Measurements from ENCODE around the gene ANKRD35. TPM values are rescaled to one million over a fixed set of nuclear protein-coding genes. Genes with fewer than 3 reads are reported as not detected.

ANKRD35 gene
- total and polyA plus RNA-seq, 9 of the 15 experiments (the other 6 are each of a cell fraction or from before 2014, with no cell fraction given): 0.07 to 0.14 (median 0.07) TPM; not detected in 5

DNA sequence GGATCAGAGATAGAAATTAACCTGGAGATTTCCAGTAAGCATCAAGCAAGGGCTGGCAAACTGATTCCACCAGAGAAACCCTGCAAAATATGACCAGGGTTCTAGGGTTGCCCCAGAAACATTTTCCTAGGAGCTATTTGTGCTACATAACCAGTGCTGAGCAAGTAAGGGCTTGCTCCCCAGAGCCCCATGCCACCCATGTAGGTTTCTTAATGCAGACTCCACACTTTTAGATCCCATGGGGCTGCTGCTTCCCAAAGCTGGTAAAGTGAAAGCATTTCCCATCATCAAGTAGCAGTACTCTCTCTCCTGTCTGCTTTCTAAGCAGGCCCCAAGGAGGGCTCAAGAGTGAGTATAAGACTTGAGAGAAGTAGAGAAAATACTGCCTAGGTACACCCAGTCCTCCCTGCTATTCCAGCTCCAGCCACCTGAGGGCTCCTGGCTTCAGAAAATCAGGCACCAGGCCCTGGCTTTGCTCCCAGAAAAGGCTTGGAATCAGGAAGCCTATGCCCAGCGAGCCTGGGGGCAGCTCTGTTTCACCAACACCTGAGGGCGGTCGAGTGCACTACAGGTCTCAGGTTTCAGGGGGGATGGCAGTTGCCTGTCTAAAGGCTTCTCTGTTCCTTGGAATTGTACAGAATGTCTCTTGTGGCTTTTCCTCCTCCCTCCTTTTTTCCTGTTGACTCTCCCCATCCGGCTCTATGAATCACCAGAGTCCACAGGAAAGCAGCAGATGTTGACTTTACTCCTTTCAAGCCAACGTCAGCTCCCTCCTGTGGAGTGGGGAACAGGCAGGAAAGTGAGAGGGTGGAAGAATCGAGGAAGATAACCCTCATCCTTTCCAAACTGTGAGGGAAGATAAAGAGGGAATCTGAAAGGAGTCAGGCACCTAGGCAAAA is 6.2 kb upstream of the ANKRD35 start (continued):
- TF ChIP-seq, protein P1, sequence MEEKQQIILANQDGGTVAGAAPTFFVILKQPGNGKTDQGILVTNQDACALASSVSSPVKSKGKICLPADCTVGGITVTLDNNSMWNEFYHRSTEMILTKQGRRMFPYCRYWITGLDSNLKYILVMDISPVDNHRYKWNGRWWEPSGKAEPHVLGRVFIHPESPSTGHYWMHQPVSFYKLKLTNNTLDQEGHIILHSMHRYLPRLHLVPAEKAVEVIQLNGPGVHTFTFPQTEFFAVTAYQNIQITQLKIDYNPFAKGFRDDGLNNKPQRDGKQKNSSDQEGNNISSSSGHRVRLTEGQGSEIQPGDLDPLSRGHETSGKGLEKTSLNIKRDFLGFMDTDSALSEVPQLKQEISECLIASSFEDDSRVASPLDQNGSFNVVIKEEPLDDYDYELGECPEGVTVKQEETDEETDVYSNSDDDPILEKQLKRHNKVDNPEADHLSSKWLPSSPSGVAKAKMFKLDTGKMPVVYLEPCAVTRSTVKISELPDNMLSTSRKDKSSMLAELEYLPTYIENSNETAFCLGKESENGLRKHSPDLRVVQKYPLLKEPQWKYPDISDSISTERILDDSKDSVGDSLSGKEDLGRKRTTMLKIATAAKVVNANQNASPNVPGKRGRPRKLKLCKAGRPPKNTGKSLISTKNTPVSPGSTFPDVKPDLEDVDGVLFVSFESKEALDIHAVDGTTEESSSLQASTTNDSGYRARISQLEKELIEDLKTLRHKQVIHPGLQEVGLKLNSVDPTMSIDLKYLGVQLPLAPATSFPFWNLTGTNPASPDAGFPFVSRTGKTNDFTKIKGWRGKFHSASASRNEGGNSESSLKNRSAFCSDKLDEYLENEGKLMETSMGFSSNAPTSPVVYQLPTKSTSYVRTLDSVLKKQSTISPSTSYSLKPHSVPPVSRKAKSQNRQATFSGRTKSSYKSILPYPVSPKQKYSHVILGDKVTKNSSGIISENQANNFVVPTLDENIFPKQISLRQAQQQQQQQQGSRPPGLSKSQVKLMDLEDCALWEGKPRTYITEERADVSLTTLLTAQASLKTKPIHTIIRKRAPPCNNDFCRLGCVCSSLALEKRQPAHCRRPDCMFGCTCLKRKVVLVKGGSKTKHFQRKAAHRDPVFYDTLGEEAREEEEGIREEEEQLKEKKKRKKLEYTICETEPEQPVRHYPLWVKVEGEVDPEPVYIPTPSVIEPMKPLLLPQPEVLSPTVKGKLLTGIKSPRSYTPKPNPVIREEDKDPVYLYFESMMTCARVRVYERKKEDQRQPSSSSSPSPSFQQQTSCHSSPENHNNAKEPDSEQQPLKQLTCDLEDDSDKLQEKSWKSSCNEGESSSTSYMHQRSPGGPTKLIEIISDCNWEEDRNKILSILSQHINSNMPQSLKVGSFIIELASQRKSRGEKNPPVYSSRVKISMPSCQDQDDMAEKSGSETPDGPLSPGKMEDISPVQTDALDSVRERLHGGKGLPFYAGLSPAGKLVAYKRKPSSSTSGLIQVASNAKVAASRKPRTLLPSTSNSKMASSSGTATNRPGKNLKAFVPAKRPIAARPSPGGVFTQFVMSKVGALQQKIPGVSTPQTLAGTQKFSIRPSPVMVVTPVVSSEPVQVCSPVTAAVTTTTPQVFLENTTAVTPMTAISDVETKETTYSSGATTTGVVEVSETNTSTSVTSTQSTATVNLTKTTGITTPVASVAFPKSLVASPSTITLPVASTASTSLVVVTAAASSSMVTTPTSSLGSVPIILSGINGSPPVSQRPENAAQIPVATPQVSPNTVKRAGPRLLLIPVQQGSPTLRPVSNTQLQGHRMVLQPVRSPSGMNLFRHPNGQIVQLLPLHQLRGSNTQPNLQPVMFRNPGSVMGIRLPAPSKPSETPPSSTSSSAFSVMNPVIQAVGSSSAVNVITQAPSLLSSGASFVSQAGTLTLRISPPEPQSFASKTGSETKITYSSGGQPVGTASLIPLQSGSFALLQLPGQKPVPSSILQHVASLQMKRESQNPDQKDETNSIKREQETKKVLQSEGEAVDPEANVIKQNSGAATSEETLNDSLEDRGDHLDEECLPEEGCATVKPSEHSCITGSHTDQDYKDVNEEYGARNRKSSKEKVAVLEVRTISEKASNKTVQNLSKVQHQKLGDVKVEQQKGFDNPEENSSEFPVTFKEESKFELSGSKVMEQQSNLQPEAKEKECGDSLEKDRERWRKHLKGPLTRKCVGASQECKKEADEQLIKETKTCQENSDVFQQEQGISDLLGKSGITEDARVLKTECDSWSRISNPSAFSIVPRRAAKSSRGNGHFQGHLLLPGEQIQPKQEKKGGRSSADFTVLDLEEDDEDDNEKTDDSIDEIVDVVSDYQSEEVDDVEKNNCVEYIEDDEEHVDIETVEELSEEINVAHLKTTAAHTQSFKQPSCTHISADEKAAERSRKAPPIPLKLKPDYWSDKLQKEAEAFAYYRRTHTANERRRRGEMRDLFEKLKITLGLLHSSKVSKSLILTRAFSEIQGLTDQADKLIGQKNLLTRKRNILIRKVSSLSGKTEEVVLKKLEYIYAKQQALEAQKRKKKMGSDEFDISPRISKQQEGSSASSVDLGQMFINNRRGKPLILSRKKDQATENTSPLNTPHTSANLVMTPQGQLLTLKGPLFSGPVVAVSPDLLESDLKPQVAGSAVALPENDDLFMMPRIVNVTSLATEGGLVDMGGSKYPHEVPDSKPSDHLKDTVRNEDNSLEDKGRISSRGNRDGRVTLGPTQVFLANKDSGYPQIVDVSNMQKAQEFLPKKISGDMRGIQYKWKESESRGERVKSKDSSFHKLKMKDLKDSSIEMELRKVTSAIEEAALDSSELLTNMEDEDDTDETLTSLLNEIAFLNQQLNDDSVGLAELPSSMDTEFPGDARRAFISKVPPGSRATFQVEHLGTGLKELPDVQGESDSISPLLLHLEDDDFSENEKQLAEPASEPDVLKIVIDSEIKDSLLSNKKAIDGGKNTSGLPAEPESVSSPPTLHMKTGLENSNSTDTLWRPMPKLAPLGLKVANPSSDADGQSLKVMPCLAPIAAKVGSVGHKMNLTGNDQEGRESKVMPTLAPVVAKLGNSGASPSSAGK (IDR thresholded peaks at IDR 0.05): no peak
- TF ChIP-seq KLF16 (IDR thresholded peaks at IDR 0.05) (peak; percentile 63; the same call in 1 of the 2 replicates), TCFL5 (CRISPR knock-in tag; conservative IDR thresholded peaks at IDR 0.05) (no peak), ZNF12 (CRISPR knock-in tag; IDR thresholded peaks at IDR 0.05) (peak; percentile 85; the same call in 1 of the 2 replicates), CTBP1 (IDR thresholded peaks at IDR 0.05; ENCODE audit: borderline replicate concordance) (peak; percentile 60; the same call in 1 of the 2 replicates), EHMT2 (IDR thresholded peaks at IDR 0.05) (no peak)
- TF ChIP-seq, protein P2, sequence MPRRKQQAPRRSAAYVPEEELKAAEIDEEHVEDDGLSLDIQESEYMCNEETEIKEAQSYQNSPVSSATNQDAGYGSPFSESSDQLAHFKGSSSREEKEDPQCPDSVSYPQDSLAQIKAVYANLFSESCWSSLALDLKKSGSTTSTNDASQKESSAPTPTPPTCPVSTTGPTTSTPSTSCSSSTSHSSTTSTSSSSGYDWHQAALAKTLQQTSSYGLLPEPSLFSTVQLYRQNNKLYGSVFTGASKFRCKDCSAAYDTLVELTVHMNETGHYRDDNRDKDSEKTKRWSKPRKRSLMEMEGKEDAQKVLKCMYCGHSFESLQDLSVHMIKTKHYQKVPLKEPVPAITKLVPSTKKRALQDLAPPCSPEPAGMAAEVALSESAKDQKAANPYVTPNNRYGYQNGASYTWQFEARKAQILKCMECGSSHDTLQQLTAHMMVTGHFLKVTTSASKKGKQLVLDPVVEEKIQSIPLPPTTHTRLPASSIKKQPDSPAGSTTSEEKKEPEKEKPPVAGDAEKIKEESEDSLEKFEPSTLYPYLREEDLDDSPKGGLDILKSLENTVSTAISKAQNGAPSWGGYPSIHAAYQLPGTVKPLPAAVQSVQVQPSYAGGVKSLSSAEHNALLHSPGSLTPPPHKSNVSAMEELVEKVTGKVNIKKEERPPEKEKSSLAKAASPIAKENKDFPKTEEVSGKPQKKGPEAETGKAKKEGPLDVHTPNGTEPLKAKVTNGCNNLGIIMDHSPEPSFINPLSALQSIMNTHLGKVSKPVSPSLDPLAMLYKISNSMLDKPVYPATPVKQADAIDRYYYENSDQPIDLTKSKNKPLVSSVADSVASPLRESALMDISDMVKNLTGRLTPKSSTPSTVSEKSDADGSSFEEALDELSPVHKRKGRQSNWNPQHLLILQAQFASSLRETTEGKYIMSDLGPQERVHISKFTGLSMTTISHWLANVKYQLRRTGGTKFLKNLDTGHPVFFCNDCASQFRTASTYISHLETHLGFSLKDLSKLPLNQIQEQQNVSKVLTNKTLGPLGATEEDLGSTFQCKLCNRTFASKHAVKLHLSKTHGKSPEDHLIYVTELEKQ (CRISPR knock-in tag; IDR thresholded peaks at IDR 0.05): no peak
- TF ChIP-seq, protein P3, sequence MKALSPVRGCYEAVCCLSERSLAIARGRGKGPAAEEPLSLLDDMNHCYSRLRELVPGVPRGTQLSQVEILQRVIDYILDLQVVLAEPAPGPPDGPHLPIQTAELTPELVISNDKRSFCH (CRISPR knock-in tag; IDR thresholded peaks at IDR 0.05): no peak
- TF ChIP-seq, protein P3 (tag; IDR thresholded peaks at IDR 0.05): no peak
